Stimulated activated CD8-positive, alpha-beta memory T cell treated with anti-CD3 and anti-CD28 coated beads, Interleukin-4, amount 100 ng/mL, for 4 hours (primary cell): ENCODE measurements around the gene ORM1.

Source experiments
- DNase-seq, 2 donors: peaks; one replicate each; pipeline ENCODE4 v3.0.0-alpha.2; 2020; ENCODE audit warnings: low read depth in 2 of 2, low spot score in 1 of 2

Gene ORM1

GRCh38 chr9:114287001-114287762 is 35.7 kb upstream of the ORM1 start:
- no peak for DNase-seq

- no peak for DNase-seq
These were observed 35.1 kb upstream of the ORM1 start for GRCh38 chr9:114287763-114288192.

GRCh38 chr9:114288193-114289091 is 34.5 kb upstream of the ORM1 start:
- no peak for DNase-seq

DNA sequence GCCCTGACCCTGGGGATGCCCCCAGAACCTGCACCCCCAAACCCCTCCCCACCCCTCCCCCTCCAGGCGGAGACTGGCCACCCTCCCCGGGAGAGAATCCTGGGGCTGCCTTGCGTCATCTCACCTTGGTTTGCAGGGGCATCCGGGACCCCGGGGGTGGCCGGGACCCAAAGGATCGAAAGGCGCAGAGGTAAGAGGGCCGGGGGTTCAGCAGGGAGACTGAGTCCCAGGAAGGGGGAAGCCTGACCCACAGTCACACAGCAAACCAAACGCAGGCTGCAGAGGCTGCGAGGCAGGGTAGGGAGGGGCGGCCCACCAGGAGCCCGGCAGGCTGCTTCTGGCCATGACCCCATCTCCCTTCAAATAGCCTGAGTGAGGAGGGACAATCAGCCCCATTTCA is 33.8 kb upstream of the ORM1 start:
- DNase-seq = no peak

GRCh38 chr9:114289571-114290481 is 33.1 kb upstream of the ORM1 start:
- DNase-seq = no peak

GRCh38 chr9:114290561-114290986 is 32.3 kb upstream of the ORM1 start:
- DNase-seq = no peak

- DNase-seq = peak; percentile 28 to 60
These were observed 31.8 kb upstream of the ORM1 start for GRCh38 chr9:114291064-114291474.

GRCh38 chr9:114291886-114292590 is 30.9 kb upstream of the ORM1 start:
- DNase-seq = no peak

DNA sequence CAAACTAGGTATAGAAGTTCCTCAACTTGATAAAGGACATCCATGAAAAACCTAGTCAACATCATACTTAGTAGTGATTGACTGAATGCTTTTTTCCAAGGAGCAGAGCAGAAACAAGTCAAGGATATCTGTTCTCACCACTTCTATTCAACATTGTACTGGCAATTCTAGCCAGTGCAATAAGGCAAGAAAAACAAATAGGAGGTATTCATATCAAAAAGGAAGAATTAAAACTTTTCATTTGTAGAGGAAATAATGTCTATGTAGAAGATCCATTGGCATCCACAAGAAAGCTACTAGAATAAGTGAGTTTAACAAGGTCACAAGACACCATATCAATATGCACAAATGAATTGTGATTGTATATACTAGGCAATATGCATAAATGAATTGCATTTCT is 28.2 kb upstream of the ORM1 start:
- DNase-seq = no peak

- DNase-seq = no peak
These were observed 26.6 kb upstream of the ORM1 start for GRCh38 chr9:114296338-114296737.

GRCh38 chr9:114299286-114300152 is 23.4 kb upstream of the ORM1 start:
- no peak for DNase-seq

DNA sequence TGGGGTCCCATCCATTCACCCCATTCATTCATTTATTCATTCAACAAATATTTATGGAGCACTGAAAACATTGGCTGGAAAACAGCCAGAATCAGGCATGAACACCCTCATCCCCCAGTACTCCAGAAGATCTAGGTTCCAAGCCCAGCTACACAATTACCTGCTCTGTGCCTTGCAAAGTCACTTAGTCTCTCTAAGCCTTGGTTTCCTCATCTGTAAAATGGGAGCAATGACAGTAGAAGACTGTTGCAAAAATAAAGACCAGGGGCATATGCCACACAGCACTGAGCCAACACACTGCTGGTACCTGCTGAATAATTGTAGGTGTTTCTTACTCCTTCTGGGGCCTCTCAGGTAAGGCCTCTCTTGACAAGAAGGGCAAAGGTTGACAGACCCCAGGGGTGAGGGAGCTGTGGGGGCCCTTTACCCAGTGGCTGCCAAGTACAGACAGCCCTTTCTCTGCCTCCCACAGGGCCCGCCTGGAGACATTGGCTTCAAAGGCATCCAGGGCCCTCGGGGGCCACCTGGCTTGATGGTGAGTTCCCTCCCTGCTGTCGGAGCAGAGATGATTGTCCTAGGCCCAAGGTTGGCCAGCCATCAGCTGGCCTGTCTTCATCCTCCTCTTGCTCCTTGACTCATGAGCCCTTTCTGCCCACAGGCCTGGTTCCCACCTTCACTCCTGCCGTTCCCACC is 22.6 kb upstream of the ORM1 start:
- DNase-seq = no peak

DNA sequence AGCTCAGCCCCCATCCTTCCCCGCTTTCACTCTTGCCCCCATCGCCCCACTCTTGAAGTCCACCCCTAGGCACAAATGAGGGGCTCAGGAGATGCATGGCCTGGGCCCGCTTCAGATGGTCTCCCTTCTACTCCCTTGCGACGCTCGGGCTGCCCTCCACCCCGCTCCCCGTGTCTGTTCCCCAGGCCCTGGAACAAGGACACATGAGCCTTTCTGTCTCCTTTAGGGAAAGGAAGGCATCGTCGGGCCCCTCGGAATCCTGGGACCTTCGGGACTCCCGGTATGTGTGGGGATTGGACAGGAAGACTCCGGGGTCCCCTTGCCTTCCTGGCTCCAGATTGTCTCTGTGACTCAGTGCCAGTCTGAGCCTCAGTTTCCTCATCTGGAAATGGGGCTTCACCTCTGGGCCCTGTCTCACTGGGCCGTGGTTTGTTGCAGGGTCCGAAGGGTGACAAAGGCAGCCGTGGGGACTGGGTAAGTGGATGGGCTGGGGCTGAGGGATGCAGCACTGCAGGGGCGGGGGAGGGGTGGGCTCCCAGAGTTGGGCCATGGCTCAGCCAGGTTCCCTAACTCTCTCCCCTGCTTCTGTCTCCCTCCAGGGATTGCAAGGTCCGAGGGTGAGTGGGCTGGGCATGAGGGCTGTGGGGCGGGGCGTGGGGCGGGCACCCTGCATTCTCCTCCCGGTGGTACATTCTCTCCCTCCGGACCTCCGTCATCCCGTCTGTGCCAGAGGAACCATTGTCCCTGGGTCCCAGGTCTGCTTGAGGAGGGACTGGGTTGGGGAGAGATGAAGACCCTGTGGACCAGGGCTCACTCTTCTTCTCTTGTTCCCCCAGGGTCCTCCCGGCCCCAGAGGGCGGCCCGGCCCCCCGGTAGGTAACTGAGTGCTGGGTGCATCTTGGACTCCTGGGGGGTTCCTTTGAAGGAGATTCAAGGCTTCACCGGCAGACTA is 21.8 kb upstream of the ORM1 start:
- DNase-seq = no peak

- DNase-seq = no peak
These were observed 20.9 kb upstream of the ORM1 start for GRCh38 chr9:114301798-114302565.

GRCh38 chr9:114302727-114303126 is 20.2 kb upstream of the ORM1 start:
- DNase-seq = no peak

GRCh38 chr9:114303571-114303970 is 19.3 kb upstream of the ORM1 start:
- DNase-seq = no peak

GRCh38 chr9:114303977-114304376 is 18.9 kb upstream of the ORM1 start:
- no peak for DNase-seq
